Esophagus squamous epithelium (tissue), 4 donors: ENCODE data around the gene ZNF787.
"Not testable (repeated sequence)": the region's sequence is repeated elsewhere in the genome, so short reads cannot be mapped to it uniquely, and the experiment has no call there.

Source experiments
- CTCF ChIP-seq, 6 experiments: fragments of 450-650 bp in 4 of 6; fragments of 200-600 bp in 2 of 6; sonication (generic) in 2 of 6; IDR thresholded peaks; one replicate each; pipeline ENCODE4 v1.5.1; 2016 to 2019; ENCODE audit warnings: antibody characterized with exemption in 6 of 6, mild to moderate bottlenecking in 4 of 6, moderate library complexity in 4 of 6
- POLR2A ChIP-seq, 4 donors: fragments of 450-650 bp; IDR thresholded peaks; one replicate each; pipeline ENCODE4 v1.6.1; 2017; ENCODE audit warnings: antibody characterized with exemption in 4 of 4, mild to moderate bottlenecking in 4 of 4, moderate library complexity in 3 of 4

DNA sequence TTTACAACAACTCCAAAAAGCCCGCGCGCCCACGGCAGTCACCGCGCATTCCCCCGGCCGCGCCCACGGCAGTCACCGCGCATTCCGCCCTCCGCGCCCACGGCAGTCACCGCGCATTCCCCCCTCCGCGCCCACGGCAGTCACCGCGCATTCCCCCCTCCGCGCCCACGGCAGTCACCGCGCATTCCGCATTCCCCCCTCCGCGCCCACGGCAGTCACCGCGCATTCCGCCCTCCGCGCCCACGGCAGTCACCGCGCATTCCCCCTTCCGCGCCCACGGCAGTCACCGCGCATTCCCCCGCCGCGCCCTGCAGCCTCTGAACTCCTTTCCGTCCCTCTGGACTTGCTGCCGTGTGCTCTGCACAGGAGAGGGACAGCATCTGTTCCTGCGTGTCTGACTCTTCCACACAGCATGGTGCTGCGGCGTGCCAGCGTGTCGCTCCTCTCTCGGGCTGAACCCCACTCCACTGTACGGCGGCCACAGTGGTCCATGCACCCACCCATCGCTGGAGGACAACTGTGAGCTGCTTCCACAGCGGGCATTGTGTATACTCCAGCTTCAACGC is 15.2 kb downstream of the ZNF787 start:
- TF ChIP-seq POLR2A, CTCF (IDR thresholded peaks at IDR 0.05): not testable (repeated sequence)
